ENCODE results near the gene DEPP1. TPM values are rescaled to one million over a fixed set of nuclear protein-coding genes. Genes with fewer than 3 reads are reported as not detected.

The DEPP1 gene
- total and polyA plus RNA-seq, 2 donors (not counting 1 experiment from before 2014, with no cell fraction given): not detected

- Histone ChIP-seq H3K79me2 (ENCODE audit: control insufficient read depth, insufficient read depth, low read length) (peaks cover 23% of the 10 kb centered on the region), H3K27ac (ENCODE audit: low read length in 2 of 2) (no peak overlapping the region), H3K27me3 (replicated peaks in 1 of 4; ENCODE audit: control extremely low read depth in 1 of 4, control insufficient read depth in 3 of 4, insufficient read depth in 4 of 4, low read length in 3 of 4) (peaks cover 0 to 2% (median 0%) of the 10 kb centered on the region in 4 experiments), H4K20me1 (ENCODE audit: control insufficient read depth, insufficient read depth, low read length, poor library complexity, severe bottlenecking) (no peaks in the 10 kb centered on the region), H2AFZ (ENCODE audit: insufficient read depth, low read depth, low read length, poor library complexity, severe bottlenecking) (no peak overlapping the region), H3K4me2 (replicated peaks; ENCODE audit: low read depth, low read length, poor library complexity, severe bottlenecking) (no peak overlapping the region), H3K4me1 (ENCODE audit: control insufficient read depth in 2 of 2, insufficient read depth in 2 of 2, low read length in 2 of 2) (peaks cover 16 to 28% of the 10 kb centered on the region in 2 donors), H3K9ac (ENCODE audit: low read length) (no peak overlapping the region), H3K4me3 (ENCODE audit: control extremely low read depth in 1 of 5, extremely low read depth in 1 of 5, insufficient read depth in 1 of 5, low read depth in 2 of 5, low read length in 4 of 5) (no peak overlapping the region), H3K36me3 (replicated peaks in 1 of 2; ENCODE audit: control extremely low read depth in 1 of 2, control insufficient read depth in 1 of 2, extremely low read depth in 1 of 2, insufficient read depth in 2 of 2, low read length in 1 of 2) (peaks cover 0 to 1% of the 10 kb centered on the region in 2 experiments), H3K9me3 (ENCODE audit: control extremely low read depth in 1 of 3, control insufficient read depth in 2 of 3, insufficient read depth in 1 of 3, low read length in 2 of 3) (no peaks in the 10 kb centered on the region)
- WGBS (ENCODE audit: insufficient coverage): 96% methylated on average over 2 of the region's 4 CpGs
- Mint-ChIP-seq H3K9me3 (ENCODE audit: insufficient read depth) (no peaks in the 10 kb centered on the region), H3K27ac (no peak overlapping the region), H3K4me3 (no peak overlapping the region), H3K4me1 (peaks cover 26% of the 10 kb centered on the region), H3K27me3 (no peaks in the 10 kb centered on the region)
- intact Hi-C loops (cut with micrococcal nuclease): no loop called here
- ATAC-seq (ENCODE audit: low read depth) (no peak), DNase-seq (no peak)
- TF ChIP-seq CTCF (IDR thresholded peaks at IDR 0.05): no peak
- TF ChIP-seq EZH2 (IDR thresholded peaks at IDR 0.05; ENCODE audit: borderline replicate concordance, insufficient read depth, low read depth, low read length, poor library complexity, severe bottlenecking): no peak
- ChIA-PET CTCF (no interaction called here), POLR2A (no interaction called here)
These were observed 21.6 kb downstream of the DEPP1 start for GRCh38 chr10:44956717-44957706.

DNA sequence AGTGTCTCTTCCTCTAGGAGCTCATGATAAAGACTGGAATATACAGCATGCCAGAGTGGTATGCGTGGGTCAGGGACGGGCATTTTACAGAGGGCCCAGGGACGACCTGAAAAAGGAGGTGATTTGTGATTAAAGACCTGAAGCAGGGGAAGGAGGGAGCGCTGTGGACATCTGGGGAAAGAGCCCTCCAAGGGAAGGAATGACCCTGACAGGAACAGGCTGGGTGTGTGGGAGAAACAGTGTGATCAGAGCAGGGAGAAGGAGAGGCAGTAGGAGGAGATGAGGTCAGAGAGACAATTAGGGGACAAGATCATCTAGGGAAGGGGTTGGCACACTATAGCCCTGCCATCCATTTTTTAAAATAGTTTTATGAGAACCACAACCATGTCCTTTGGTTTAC, 22.4 kb downstream of the DEPP1 start:
- H3K27me3 Mint-ChIP-seq: no peaks in the 10 kb centered on the region
- H3K79me2 ChIP-seq (ENCODE audit: control insufficient read depth, insufficient read depth, low read length): peaks cover 23% of the 10 kb centered on the region
- POLR2A ChIA-PET: no interaction called here
- H3K4me1 ChIP-seq (ENCODE audit: control insufficient read depth in 2 of 2, insufficient read depth in 2 of 2, low read length in 2 of 2): peaks cover 16 to 26% of the 10 kb centered on the region in 2 donors
- ATAC-seq (ENCODE audit: low read depth) (no peak), DNase-seq (no peak)
- 97% methylated on average over 4 of the region's 4 CpGs for WGBS (ENCODE audit: insufficient coverage)
- H3K36me3 ChIP-seq (replicated peaks in 1 of 2; ENCODE audit: control extremely low read depth in 1 of 2, control insufficient read depth in 1 of 2, extremely low read depth in 1 of 2, insufficient read depth in 2 of 2, low read length in 1 of 2): peaks cover 0 to 3% of the 10 kb centered on the region in 2 experiments
- H2AFZ ChIP-seq (ENCODE audit: insufficient read depth, low read depth, low read length, poor library complexity, severe bottlenecking): no peak overlapping the region
- H3K4me3 ChIP-seq (ENCODE audit: control extremely low read depth in 1 of 5, extremely low read depth in 1 of 5, insufficient read depth in 1 of 5, low read depth in 2 of 5, low read length in 4 of 5): no peak overlapping the region
- no peak overlapping the region for H3K4me3 Mint-ChIP-seq
- peaks cover 26% of the 10 kb centered on the region for H3K4me1 Mint-ChIP-seq
- no peak for TF ChIP-seq EZH2 (IDR thresholded peaks at IDR 0.05; ENCODE audit: borderline replicate concordance, insufficient read depth, low read depth, low read length, poor library complexity, severe bottlenecking)
- no peak for TF ChIP-seq CTCF (IDR thresholded peaks at IDR 0.05)
- no peak overlapping the region for H3K27ac ChIP-seq (ENCODE audit: low read length in 2 of 2)
- H3K4me2 ChIP-seq (replicated peaks; ENCODE audit: low read depth, low read length, poor library complexity, severe bottlenecking): no peak overlapping the region
- no peaks in the 10 kb centered on the region for H3K9me3 Mint-ChIP-seq (ENCODE audit: insufficient read depth)
- CTCF ChIA-PET: interaction anchor here (1.0 kb wide), 1 partner anchor 20 kb away, joined by 3 read pairs; no protein-coding TSS in a partner anchor
- intact Hi-C loops (cut with micrococcal nuclease): no loop called here
- H4K20me1 ChIP-seq (ENCODE audit: control insufficient read depth, insufficient read depth, low read length, poor library complexity, severe bottlenecking): no peaks in the 10 kb centered on the region
- H3K9me3 ChIP-seq (ENCODE audit: control extremely low read depth in 1 of 3, control insufficient read depth in 2 of 3, insufficient read depth in 1 of 3, low read length in 2 of 3): no peaks in the 10 kb centered on the region
- no peak overlapping the region for H3K27ac Mint-ChIP-seq
- no peak overlapping the region for H3K9ac ChIP-seq (ENCODE audit: low read length)
- H3K27me3 ChIP-seq (replicated peaks in 1 of 4; ENCODE audit: control extremely low read depth in 1 of 4, control insufficient read depth in 3 of 4, insufficient read depth in 4 of 4, low read length in 3 of 4): peaks cover 0 to under 1% (median 0%) of the 10 kb centered on the region in 4 experiments
